NCI-H2029 (cell line): ENCODE data around the gene HCFC1.
"Not testable (repeated sequence)": the region's sequence is repeated elsewhere in the genome, so short reads cannot be mapped to it uniquely, and the experiment has no call there.

ENCODE experiments used
- DNase-seq: peaks from one replicate; lab custom pipeline; 2025; lab: John Stamatoyannopoulos, UW

Gene HCFC1

DNA sequence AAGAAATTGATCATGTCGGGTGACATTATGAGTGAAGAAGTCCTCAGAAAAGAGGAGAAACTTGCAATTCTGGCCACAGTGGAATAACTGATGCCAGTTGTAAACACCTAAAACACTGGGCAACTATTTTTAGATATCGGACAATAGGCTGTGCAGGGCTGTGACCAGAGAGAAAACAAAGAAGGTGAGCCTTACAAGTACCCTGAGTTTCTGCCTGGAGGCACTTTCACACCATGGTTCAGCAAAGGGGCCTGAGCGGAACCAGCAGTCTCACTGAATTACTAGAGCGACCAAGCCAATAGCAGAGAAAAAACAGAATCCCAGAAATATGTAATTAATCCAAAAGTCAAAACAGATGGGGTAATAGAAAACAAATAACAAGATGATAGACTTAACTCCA lies 36.9 kb upstream of the HCFC1 start:
- no peak for DNase-seq

DNA sequence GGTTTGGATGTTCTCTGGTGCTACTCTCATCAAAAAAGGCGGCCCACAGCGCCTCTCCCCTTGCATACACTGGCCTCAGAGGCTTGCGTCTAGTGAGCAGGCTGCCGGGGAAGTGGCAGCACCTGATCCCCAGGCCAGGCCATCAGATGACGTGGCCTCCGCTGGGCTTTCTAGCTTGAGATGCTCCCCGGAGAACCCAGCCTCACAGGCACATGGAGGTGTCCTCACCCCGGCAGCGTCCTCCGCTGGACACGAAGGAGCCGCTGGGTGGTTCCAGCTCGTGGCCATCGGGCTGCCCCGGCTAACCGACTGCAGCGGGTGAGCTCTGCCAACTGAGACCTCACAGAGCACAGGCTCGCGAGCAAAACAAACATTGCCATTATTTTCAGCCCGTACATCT lies 35.3 kb upstream of the HCFC1 start:
- DNase-seq = no peak

DNA sequence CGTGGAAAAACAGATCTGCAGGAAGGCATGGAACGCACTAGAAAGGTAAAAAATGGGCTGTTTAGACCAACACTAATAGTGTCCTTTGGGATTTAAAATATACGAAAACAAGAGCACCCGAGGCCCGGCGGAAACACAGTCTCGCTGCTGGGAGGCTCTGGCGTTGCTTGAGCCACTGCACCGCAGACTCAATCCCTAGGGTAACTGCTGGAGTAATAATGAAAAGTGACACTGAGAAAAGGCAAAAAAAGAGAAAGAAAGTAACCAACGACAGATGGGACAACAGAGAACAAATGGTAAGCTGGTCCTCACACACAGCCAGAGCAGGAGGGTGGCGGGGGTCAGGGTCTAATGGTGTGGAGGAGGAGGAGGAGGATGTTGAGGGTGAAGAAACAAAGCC lies 32.7 kb upstream of the HCFC1 start:
- DNase-seq = no peak

DNA sequence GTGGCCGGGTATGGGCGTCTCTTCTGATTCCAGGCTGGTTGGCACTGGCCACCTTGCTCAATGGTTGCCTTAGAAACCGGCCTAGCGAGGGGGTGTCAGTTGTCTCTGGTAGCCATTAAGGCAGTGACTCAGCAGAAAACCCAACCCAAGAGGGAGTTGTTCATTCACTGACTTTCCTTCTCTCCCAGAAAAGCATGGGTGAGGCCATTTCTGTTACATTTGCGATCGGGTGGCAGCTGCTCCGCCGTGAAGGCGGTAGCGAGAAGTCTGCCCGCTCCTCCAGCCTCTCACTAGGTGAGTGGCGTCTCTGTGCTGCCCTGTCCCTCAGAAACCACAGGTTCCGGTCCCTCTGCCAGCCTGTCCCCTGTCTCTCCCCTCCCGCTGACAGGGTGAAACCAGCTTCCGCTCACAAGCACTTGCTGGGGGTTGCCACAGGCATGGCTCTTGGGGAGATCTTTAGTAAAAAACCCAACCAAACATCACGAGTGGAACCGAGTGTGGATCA lies 30.6 kb upstream of the HCFC1 start:
- DNase-seq = peak; percentile 71

DNA sequence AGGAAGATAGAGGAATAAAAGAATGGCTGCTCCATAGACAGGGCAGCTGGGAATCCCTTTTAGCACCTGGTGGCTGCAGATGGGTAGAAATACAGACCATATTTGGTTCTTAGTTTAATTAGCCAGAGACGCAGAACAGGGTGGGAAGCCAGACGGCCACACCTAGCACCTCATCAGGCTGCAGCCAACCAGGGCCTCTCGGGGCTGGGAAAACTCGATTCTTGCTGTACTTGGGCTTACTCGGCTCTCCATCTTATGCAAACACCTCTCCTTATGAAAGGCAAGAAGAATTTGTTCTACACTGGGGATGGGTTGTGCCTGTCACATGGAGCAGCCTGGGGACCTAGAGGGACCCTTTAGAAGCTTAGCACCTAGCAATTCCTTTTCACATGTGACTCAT lies 28.4 kb upstream of the HCFC1 start:
- no peak for DNase-seq

DNA sequence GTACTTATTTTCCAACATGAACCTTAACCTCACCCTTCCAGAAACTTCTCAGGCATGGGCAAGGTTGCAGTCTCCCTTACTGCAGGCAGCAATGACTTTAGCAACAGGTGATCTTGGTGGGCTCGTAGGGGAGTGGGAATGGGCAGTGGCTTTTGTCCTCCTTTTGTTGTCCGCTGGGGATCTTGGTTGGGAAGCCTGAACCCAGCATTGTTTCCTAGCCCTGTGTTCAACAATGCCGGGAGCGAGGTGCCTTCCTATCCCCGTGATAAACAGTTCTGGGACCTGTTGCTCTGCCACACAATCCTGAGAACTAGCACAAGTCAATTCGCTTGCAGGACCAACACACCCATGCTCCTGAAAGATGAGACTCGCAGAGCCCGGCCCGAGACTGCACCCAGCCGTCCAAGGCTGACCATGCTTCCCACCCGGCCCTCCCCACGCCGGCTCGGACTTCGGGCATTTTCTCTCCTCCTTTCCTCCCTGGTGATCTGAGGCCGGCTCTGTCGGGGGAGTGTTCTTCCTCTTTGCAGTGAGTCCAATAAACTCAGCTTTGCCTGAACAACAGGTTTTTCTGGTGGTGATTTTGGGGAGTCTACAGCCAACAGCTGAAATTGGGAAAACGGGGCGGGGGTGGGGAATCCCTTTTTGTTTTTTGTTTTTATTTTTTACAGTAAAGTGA lies 27.9 kb upstream of the HCFC1 start:
- DNase-seq = no peak

DNA sequence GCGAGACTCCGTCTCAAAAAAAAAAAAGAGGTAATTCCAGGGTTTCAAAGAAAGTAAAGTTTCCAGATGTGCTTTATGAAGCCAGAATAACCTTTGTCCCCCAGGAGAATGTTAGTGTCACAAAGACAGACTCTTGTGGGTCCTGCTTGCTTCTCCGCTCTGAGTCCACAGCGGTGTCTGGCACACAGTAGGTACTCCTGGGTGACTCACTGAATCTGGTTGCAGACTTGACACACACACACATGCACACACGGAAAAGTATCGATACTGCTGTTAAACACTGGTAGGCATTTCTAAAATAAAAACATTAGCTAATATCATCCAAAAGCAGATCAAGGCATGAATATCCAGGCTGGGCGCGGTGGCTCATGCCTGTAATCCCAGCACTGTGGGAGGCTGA lies 23.9 kb upstream of the HCFC1 start:
- DNase-seq = no peak

DNA sequence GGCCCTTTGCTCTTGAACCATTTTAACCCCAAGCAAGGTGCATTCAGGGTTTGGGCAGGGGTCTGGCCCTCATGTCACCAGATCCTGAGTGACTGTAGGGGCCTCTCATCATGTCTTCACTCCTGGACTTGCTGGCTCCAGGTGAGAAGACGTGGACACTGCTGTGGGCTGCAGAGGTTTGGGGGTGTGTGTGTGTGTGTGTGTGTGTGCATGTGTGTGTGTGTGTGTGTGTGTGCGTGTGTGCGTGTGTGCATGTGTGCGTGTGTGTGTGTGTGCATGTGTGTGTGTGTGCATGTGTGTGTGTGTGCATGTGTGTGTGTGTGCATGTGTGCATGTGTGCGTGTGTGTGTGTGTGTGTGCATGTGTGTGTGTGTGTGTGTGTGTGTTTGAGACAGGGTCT lies 22.8 kb upstream of the HCFC1 start:
- DNase-seq = not testable (repeated sequence)

DNA sequence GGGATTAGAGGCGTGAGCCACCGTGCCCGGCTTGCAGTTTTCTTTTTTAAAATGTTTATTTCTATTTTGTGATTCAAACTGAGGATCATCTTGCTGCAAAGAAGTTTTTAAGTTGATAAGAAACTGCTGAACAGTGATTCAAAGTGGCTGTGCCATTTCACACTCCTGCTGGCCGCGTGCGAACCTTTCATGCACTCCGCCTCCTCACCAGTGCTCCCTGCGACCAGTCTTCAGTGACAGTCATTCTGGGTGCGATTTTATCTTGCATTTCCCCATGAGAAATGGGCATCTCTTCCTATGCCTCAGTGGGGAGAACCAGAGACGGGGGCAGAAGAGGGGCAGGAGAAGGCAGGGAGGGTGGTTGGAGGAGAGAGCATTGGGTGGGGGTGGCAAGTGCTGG lies 22.4 kb upstream of the HCFC1 start:
- no peak for DNase-seq

DNA sequence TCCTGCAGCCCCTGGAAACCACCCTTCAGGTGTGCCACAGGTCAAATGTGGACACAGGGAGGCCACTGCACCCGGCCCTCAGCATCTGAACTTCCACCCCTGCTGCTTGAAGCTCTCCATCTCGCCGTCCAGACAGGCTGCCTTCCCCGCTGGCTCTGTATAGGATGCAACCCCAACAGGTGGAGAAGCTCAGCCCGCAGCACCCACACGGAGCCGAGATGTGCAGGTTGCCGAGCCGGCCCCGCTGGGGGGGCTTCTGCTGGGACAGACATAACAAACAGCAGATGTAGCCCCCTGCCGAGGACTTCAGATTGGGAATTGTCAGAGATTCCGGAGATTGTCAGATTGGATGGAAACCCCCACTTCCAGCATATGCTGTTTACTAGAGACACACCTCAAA lies 21.5 kb upstream of the HCFC1 start:
- DNase-seq = no peak

DNA sequence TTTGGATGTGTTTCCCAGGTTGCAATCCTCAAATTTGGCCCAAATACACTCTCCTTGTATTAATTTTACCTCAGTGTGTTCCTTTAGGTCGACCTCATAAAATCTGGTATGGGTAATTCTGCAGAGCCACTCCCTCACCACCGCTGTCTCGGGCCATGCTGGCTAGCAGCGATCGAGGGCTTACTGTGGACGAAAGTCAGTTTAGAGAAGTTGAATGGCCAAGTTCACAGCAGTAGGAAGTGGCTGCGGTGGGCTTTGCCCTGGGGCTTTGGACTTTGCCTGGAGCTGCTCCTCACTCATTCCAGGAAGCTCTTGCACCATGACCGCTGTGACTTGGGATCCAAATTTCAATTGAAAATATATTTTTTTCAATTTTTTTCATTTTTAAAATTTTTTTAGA lies 20.6 kb upstream of the HCFC1 start:
- DNase-seq = no peak

DNA sequence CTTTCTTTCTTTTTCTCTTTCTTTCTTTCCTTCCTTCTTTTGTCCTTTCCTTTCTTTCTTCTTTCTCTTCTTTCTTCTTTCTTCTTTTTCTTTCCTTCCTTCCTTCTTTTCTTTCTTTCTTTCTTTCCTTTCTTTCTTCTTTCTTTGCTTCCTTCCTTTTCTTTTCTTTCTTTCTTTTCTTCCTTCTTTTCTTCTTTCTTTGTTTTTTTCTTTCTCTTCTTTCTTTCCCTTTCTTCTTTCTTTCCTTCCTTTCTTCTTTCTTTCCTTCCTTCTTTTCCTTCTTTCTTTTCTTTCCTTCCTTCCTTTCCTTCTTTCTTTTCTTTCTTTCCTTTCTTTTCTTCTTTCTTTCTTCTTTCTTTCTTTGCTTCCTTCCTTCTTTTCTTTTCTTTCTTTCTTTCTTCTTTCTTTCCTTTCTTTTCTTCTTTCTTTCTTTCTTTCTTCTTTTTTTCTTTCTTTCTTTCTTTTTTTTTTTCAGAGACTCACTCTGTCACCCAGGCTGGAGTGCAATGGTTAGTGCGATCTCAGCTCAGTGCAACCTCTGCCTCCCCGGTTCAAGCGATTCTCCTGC lies 19.5 kb upstream of the HCFC1 start:
- no peak for DNase-seq

DNA sequence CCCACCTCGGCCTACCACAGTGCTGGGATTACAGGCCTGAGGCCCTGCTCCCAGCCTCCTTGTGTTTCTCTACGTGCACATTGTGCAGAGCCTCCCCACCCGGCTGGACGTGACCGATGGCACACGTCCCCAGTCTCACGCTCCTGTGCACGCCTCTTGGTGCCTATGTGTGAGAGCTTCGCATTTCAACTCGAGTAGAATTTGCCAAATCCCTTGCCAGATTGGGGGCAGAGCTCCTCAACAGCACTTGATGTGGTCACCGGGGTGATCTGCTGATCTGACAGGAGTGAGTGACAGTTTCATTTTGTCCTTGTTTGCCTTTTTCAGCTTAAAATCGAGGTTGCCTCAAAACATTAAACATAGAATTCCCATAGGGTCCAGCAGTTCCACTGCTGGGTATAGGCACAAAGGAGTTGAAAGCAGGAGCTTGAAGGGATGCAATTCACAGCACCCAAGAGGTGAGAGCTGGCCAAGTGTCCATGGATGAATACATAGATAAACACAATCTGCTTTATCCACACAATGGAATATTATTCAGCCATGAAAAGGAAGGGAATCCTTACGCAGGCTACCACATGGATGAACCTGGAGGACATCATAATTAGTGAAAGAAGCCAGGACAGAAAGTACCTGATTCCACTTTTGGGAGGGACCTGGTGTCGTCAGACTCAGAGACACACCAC lies 18.5 kb upstream of the HCFC1 start:
- DNase-seq = no peak

DNA sequence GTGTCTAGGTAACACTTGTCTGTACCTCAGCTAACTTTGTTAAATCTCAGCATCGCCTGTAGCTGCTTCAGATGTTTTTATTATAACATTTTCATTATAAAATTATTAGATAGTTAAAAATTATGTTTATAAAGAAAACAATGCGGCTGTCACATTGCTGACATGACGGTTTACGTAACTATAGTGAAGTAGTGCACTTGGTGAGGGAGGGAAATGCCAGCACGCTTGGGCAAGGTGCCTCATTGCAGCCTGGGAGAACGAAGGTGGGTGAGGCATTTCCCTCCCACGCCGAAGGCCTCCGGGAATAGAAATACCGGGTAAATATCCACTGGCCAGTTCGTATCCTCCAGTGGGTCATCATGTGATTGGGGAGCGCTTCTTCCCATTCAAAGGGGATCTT lies 16.9 kb upstream of the HCFC1 start:
- no peak for DNase-seq

DNA sequence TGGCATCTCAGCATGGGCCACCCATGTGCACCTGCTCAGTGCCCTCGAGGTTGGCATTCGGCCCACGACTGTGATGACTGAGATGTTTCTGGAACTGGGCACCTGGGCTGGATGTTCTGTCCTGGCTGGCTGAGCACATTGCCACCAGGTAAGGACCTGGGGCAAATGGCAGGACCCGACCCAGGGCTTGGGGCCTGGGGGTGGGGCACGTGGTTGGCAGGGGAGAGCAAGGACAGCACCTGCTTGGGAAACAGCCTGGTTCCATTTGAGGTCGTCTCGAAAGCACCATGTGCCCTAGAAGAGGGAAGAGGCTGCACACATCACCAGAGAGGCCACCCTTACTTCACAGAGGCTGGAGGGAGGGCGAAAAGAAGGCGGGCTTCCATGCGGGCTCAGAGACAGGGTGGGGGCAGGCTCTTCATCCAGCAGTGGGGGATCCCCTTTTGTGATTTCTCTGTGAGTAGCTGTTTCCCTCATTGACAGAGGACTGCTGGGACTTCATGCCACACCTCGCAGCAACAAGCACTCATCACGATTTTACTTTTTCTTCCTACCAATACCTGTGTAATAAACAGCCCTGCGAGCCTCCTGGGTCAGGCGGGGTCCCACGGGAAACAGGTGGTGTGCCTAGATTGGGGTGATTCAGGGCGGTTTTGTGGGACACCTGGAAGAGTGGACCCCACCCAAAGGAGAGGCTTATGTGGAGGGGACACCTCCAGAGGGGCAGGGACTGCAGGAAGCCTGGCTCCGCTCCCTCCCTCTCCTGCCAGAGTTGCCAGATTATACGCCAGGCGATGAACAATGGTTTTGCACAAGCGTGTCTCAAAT lies 12.9 kb upstream of the HCFC1 start:
- DNase-seq = no peak

DNA sequence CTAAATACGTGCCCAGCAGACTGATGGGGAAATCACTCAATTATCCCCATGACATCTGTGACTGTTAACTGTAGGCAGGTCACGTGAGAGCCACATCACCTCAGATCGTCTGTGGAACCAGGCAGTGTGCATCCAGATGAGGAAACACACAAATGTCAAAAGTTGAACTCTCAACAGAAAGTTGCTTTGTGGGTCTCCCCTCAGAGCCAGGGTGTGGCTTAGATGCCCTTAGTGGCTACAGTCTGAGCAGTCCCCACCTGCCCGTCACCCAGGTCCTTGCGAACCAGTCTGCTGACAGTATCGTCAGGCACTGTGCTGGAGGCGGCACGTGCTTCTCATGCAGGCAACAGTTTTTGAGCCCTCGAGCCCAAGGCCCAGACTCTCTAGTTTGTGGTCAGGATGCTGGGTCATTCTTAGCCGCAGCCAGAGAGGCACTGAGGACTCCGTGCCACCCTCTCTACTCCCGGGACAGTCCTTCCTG lies 11.7 kb upstream of the HCFC1 start:
- DNase-seq = no peak

DNA sequence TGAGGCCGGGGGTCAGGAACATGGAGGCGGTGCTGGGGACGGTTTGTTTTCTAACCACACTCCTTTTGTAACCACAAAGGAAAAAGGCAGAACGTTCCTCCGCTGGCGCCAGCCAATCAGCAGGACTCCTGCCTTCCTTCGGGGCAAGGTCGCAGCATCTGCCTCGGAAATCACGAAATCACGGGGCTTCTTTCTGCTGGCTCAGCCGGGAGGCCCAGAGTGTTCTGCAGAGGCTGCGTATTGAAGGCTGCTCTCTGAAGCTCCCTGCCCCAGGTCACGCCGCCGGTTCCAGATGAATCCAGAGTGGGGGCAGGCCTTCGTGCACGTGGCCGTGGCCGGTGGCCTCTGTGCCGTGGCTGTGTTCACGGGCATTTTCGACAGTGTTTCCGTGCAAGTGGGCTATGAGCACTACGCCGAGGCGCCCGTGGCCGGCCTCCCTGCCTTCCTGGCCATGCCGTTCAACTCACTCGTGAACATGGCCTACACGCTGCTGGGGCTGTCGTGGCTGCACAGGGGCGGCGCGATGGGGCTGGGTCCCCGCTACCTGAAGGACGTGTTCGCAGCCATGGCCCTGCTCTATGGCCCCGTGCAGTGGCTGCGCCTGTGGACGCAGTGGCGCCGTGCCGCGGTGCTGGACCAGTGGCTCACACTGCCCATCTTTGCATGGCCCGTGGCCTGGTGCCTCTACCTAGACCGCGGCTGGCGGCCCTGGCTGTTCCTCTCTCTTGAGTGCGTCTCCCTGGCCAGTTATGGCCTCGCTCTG lies 10.3 kb upstream of the HCFC1 start:
- no peak for DNase-seq

DNA sequence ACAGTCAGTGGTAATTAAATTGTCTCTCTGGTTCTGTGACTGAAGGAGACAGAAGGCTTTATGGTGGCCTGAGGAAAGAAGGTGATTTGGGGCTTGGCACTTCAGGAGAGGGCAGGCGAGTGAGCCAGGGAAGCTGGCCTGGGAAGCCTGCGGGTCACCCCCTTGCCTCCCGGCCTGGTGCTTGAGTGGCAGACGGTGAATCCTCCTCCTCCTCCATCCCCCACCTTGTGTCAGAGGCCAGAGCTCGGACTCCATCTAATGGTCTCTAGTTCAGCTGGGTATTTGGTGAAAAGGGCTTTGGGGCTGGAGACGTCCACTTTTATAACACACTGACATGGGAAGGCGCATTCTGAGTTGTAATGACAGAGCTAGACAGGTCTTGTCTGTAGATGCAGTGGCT lies 9.6 kb upstream of the HCFC1 start:
- DNase-seq = no peak

DNA sequence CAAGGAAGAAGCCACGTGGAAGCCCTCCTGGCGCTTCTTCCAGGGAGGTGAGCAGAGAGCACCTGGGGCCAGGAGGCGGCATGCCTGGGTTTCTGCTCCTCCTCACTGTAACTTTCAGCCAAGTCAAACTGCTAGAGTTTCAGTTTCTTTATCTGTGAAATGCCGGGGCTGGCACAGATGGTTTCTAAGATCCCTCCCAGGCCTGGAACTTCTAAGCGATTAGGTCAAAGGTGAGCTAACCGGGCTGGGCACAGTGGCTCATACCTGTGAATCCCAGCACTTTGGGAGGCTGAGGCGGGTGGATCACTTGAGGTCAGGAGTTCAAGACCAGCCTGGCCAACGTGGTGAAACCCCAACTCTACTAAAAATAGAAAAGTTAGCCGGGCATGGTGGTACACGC lies 8.8 kb upstream of the HCFC1 start:
- DNase-seq = not testable (repeated sequence)

DNA sequence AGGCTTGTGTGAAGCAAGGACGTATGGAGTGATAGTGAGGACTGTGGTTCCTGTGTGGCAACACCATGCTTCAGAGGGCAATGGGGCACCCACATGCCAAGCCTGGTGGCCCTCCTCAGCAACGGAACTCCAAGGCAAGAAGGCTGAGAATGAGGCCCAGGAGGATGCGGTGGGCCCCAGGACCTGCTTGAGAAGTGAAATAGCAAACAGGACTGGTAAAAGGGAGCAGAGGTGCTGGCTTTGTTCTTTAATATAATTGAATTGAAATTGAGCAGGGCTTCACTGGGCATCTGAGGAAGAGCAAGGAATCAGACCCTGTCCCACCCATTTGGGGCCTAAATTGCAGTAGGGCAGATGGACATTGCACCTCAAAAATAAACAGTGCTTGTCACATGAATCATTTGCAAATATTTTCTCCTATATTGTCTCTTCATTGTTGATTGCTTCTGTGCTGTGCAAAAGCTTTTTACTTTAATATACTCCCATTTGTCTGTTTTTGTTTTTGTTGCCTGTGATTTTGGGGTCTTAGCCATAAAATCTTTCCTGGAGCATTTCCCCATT lies 3.2 kb upstream of the HCFC1 start:
- DNase-seq = no peak

DNA sequence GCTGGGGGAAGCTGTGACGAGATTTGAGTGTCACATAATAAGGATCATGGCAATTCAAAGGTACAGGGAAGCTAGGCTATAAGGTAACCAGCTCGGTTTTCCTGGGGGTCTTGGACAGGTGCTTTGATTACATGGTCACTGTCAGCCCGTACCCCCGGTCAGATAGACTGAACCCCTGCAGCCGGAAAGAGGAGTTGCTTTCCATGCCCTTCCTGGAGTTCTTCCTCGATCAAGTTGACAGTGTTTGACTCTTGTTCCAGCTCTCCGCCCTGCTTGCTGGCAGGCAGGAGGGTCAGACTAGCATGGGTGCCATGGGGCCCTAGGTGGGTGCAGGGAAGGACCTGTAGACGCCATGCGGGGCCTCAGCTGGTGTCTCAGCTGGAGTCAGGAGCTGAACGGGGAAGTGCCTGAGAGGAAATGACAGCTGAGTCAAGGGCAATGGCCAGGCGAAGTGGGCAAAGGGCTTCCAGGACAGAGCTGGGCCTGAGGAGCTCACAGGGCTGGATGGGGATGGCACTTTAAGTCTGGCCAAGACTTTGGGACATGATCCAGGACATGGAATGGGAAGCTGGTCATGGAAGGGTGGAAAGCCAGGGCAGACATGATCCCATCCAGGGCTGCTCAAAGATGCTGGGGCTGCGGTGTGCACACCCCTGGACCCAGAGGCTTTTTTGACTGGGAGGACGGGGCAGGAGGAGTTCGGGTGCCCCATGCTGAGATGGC lies 2.5 kb upstream of the HCFC1 start:
- no peak for DNase-seq
